ENCODE data around the gene CEP152.

The CEP152 gene

DNA sequence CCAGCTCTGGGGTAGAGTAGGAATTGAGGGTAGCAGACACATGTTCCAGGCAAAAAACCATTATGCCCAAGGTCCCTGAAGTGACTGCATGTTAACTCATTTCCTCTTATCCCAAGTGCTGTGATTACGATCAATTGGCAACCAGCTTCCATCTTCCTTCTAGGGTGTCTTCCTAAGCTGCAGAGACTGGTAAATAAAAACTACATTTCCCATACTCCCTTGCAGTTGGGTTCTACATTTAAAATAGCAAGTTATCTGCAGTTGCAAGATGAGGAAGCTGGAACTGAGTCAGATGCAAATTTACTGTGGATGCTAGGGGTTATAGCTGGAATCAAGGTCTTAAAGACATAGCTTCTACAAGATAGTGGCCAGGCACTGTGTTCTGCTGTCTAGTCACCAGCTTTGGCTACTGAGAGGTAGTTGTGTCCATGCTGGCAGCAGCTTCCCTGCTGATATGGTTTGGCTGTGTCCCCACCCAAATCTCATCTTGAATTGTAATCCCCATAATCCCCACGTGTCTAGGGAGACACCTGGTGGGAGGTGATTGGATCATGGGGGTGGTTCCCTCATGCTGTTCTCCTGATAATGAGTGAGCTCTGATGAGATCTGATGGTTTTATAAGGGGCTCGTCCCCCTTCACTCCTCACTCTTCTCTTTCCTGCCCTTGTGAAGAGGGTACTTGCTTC is 114.1 kb downstream of the CEP152 start:
- Histone ChIP-seq H3K27me3 (ENCODE audit: insufficient read depth, low read length) (no peaks in the 10 kb centered on the region), H3K9ac (ENCODE audit: low read length) (no peak overlapping the region), H2AFZ (ENCODE audit: insufficient read depth, low read length, poor library complexity) (no peak overlapping the region), H2BK12ac (ENCODE audit: low read length) (no peak overlapping the region), H3K79me2 (ENCODE audit: control insufficient read depth, insufficient read depth, low read length, poor library complexity) (no peaks in the 10 kb centered on the region), H3K36me3 (ENCODE audit: control insufficient read depth in 1 of 2, insufficient read depth in 2 of 2, low read length in 2 of 2) (no peaks in the 10 kb centered on the region), H3K4me3 (ENCODE audit: low read depth, low read length) (no peak overlapping the region), H4K12ac (ENCODE audit: low read depth, low read length) (no peak overlapping the region), H3K4me2 (ENCODE audit: low read length) (no peak overlapping the region), H3K79me1 (ENCODE audit: low read length) (peaks cover 2% of the 10 kb centered on the region), H4K91ac (ENCODE audit: low read depth, low read length) (no peak overlapping the region), H3K4me1 (ENCODE audit: control insufficient read depth in 1 of 2, insufficient read depth in 2 of 2, low read length in 2 of 2) (no peaks in the 10 kb centered on the region), H3K4ac (ENCODE audit: low read depth, low read length) (no peak overlapping the region), H4K8ac (ENCODE audit: low read depth, low read length) (no peak overlapping the region), H3K9me3 (ENCODE audit: insufficient read depth, low read depth, low read length) (no peaks in the 10 kb centered on the region), H2BK5ac (ENCODE audit: low read depth, low read length, poor library complexity) (no peak overlapping the region), H3K18ac (ENCODE audit: low read length) (no peak overlapping the region), H3K27ac (ENCODE audit: low read depth, low read length) (no peak overlapping the region), H3K14ac (ENCODE audit: low read length) (no peak overlapping the region), H2BK120ac (ENCODE audit: insufficient read depth, low read length, poor library complexity) (no peak overlapping the region), H2AK5ac (ENCODE audit: low read length) (no peak overlapping the region), H3K23ac (ENCODE audit: low read length) (no peak overlapping the region)
- peak in 1 of 2 donors; percentile 23 for DNase-seq
- no CpG with 5 or more reads among the region's 3 CpGs for WGBS (ENCODE audit: extremely low coverage, insufficient coverage, insufficient read length)

DNA sequence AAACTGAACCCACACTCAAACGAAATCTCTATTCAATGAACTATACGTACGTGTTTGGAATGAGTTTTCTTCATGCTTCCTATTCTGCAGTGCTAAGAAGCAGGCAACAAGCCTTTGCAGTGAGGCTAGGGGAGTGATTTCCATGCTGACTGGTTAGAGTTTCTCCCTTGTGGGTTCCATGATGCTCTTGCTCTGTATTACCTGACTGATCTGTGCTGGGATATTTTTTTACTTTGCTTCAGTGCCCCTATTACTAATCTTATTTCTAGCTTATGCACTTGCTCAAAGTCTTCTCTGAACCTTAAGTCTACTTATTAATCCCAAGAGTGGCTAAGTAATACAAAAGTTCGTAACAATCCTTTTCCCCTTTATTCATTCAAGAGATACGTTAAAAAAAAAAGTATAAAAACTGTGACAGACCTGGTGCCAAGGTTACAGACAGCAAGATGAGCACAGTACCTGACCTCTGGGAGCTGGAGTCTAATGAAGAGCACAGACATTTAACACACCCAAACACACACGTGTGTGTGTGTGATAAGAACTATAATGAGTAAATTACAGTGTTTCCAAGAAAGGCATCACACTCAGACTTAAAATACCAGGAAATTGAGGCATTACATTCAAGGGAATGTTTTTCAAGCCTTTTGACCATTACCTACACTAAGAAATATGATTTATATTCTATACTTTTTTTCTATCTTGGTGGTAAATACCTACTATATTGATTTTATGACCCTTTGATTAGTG is 114.9 kb downstream of the CEP152 start:
- no peaks in the 10 kb centered on the region for H3K79me2 ChIP-seq (ENCODE audit: control insufficient read depth, insufficient read depth, low read length, poor library complexity)
- H3K79me1 ChIP-seq (ENCODE audit: low read length): peaks cover 2% of the 10 kb centered on the region
- no peak overlapping the region for H3K18ac ChIP-seq (ENCODE audit: low read length)
- H3K9ac ChIP-seq (ENCODE audit: low read length): no peak overlapping the region
- H4K8ac ChIP-seq (ENCODE audit: low read depth, low read length): peak overlapping the region; percentile 65
- no peak overlapping the region for H3K27ac ChIP-seq (ENCODE audit: low read depth, low read length)
- no peak overlapping the region for H2BK120ac ChIP-seq (ENCODE audit: insufficient read depth, low read length, poor library complexity)
- H3K36me3 ChIP-seq (ENCODE audit: control insufficient read depth in 1 of 2, insufficient read depth in 2 of 2, low read length in 2 of 2): no peaks in the 10 kb centered on the region
- H3K27me3 ChIP-seq (ENCODE audit: insufficient read depth, low read length): no peaks in the 10 kb centered on the region
- H3K9me3 ChIP-seq (ENCODE audit: insufficient read depth, low read depth, low read length): no peaks in the 10 kb centered on the region
- no peak overlapping the region for H3K4me2 ChIP-seq (ENCODE audit: low read length)
- no peak overlapping the region for H3K4me3 ChIP-seq (ENCODE audit: low read depth, low read length)
- no peak overlapping the region for H4K12ac ChIP-seq (ENCODE audit: low read depth, low read length)
- H2BK12ac ChIP-seq (ENCODE audit: low read length): no peak overlapping the region
- WGBS (ENCODE audit: extremely low coverage, insufficient coverage, insufficient read length): no CpG with 5 or more reads among the region's 6 CpGs
- H2BK5ac ChIP-seq (ENCODE audit: low read depth, low read length, poor library complexity): no peak overlapping the region
- H2AFZ ChIP-seq (ENCODE audit: insufficient read depth, low read length, poor library complexity): no peak overlapping the region
- no peak overlapping the region for H3K14ac ChIP-seq (ENCODE audit: low read length)
- no peak overlapping the region for H3K4ac ChIP-seq (ENCODE audit: low read depth, low read length)
- no peak overlapping the region for H4K91ac ChIP-seq (ENCODE audit: low read depth, low read length)
- H3K4me1 ChIP-seq (ENCODE audit: control insufficient read depth in 1 of 2, insufficient read depth in 2 of 2, low read length in 2 of 2): no peaks in the 10 kb centered on the region
- peak in 1 of 2 donors; percentile 39 for DNase-seq
- no peak overlapping the region for H3K23ac ChIP-seq (ENCODE audit: low read length)
- H2AK5ac ChIP-seq (ENCODE audit: low read length): no peak overlapping the region

DNA sequence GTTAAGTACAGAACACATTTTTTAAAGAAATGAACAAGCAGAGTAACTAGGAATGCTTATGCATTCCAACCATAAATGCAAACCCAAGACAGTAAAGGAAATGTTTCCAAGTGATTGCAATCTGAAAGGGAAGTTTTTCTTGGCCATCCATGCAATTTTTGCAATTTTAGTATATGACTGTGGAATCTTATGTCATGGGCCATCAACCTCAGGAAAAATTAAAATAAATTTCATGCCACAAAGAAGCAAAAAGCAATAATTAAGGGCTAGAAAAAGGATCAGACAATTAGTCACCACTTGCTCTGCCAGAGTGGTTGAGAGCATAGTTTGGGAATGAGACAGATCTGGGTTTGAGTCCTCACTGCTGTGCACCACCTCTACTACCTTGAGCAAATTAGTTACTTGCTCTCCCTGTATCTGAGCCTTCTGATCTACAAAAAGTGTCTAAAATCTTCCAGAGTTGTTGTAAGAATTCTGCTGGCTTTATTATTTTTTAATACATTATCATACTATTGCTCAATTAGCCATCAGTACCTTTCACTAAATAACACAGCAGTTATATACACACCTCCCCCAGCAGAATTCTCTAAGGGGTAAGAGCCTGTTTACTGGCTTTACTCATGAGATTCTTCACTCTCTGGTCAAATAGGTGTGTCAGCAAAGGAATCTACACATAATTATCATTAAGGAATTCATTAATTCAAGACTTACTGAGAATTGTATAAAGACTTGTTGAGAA is 115.6 kb downstream of the CEP152 start:
- no peak overlapping the region for H2AK5ac ChIP-seq (ENCODE audit: low read length)
- peaks cover 2% of the 10 kb centered on the region for H3K79me1 ChIP-seq (ENCODE audit: low read length)
- H3K18ac ChIP-seq (ENCODE audit: low read length): no peak overlapping the region
- H2AFZ ChIP-seq (ENCODE audit: insufficient read depth, low read length, poor library complexity): no peak overlapping the region
- no peak overlapping the region for H2BK12ac ChIP-seq (ENCODE audit: low read length)
- H3K9me3 ChIP-seq (ENCODE audit: insufficient read depth, low read depth, low read length): no peaks in the 10 kb centered on the region
- H3K14ac ChIP-seq (ENCODE audit: low read length): no peak overlapping the region
- H3K23ac ChIP-seq (ENCODE audit: low read length): no peak overlapping the region
- H3K4me1 ChIP-seq (ENCODE audit: control insufficient read depth in 1 of 2, insufficient read depth in 2 of 2, low read length in 2 of 2): no peaks in the 10 kb centered on the region
- no peak overlapping the region for H4K91ac ChIP-seq (ENCODE audit: low read depth, low read length)
- no peak overlapping the region for H3K9ac ChIP-seq (ENCODE audit: low read length)
- H2BK5ac ChIP-seq (ENCODE audit: low read depth, low read length, poor library complexity): no peak overlapping the region
- peak overlapping the region; percentile 37 for H3K27ac ChIP-seq (ENCODE audit: low read depth, low read length)
- no peaks in the 10 kb centered on the region for H3K36me3 ChIP-seq (ENCODE audit: control insufficient read depth in 1 of 2, insufficient read depth in 2 of 2, low read length in 2 of 2)
- no peak overlapping the region for H2BK120ac ChIP-seq (ENCODE audit: insufficient read depth, low read length, poor library complexity)
- peak; percentile 78 to 93 for DNase-seq
- H3K4me3 ChIP-seq (ENCODE audit: low read depth, low read length): no peak overlapping the region
- H3K4me2 ChIP-seq (ENCODE audit: low read length): no peak overlapping the region
- no peaks in the 10 kb centered on the region for H3K27me3 ChIP-seq (ENCODE audit: insufficient read depth, low read length)
- no peak overlapping the region for H4K12ac ChIP-seq (ENCODE audit: low read depth, low read length)
- no peaks in the 10 kb centered on the region for H3K79me2 ChIP-seq (ENCODE audit: control insufficient read depth, insufficient read depth, low read length, poor library complexity)
- no peak overlapping the region for H3K4ac ChIP-seq (ENCODE audit: low read depth, low read length)
- no peak overlapping the region for H4K8ac ChIP-seq (ENCODE audit: low read depth, low read length)

DNA sequence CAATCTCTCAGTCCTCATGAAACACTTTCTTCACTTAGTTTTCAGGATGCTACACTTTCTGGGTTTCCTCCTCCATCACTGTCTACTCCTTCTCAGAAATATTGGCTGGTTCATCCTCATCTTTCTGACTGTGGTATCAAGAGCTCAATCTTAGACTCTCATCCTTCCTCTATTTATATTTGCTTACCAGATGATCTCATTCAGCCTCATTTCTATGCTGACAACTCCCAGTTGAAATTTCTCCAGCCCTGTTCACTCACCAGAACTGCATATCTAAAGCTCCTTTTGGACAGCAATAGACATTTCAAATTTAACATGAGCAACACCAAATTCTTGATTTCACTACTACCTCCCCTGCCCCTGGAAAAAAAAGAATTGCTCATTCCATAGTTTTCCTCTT is 117.4 kb downstream of the CEP152 start:
- no peaks in the 10 kb centered on the region for H3K27me3 ChIP-seq (ENCODE audit: insufficient read depth, low read length)
- no peaks in the 10 kb centered on the region for H3K36me3 ChIP-seq (ENCODE audit: control insufficient read depth in 1 of 2, insufficient read depth in 2 of 2, low read length in 2 of 2)

More for the DNA sequence above, 117.4 kb downstream of the CEP152 start:
- no peak overlapping the region for H2AK5ac ChIP-seq (ENCODE audit: low read length)
- no peak overlapping the region for H3K4me2 ChIP-seq (ENCODE audit: low read length)
- no peaks in the 10 kb centered on the region for H3K4me1 ChIP-seq (ENCODE audit: control insufficient read depth in 1 of 2, insufficient read depth in 2 of 2, low read length in 2 of 2)
- H3K4me3 ChIP-seq (ENCODE audit: low read depth, low read length): no peak overlapping the region
- no peak overlapping the region for H4K8ac ChIP-seq (ENCODE audit: low read depth, low read length)
- no peaks in the 10 kb centered on the region for H3K79me2 ChIP-seq (ENCODE audit: control insufficient read depth, insufficient read depth, low read length, poor library complexity)
- H3K9me3 ChIP-seq (ENCODE audit: insufficient read depth, low read depth, low read length): no peaks in the 10 kb centered on the region
- no peak overlapping the region for H2BK5ac ChIP-seq (ENCODE audit: low read depth, low read length, poor library complexity)
- H2AFZ ChIP-seq (ENCODE audit: insufficient read depth, low read length, poor library complexity): no peak overlapping the region
- no peak overlapping the region for H2BK120ac ChIP-seq (ENCODE audit: insufficient read depth, low read length, poor library complexity)
- H3K27ac ChIP-seq (ENCODE audit: low read depth, low read length): no peak overlapping the region
- no peak overlapping the region for H2BK12ac ChIP-seq (ENCODE audit: low read length)
- no peak overlapping the region for H3K14ac ChIP-seq (ENCODE audit: low read length)
- no peak for DNase-seq
- H3K18ac ChIP-seq (ENCODE audit: low read length): no peak overlapping the region
- H3K4ac ChIP-seq (ENCODE audit: low read depth, low read length): no peak overlapping the region
- H3K9ac ChIP-seq (ENCODE audit: low read length): no peak overlapping the region
- H3K23ac ChIP-seq (ENCODE audit: low read length): no peak overlapping the region
- peaks cover 2% of the 10 kb centered on the region for H3K79me1 ChIP-seq (ENCODE audit: low read length)
- no peak overlapping the region for H4K91ac ChIP-seq (ENCODE audit: low read depth, low read length)
- no peak overlapping the region for H4K12ac ChIP-seq (ENCODE audit: low read depth, low read length)

All from trophoblast cell (in vitro differentiated cells and primary cell).